Neural progenitor cell (in vitro differentiated cells): ENCODE results near the gene GCNT1. TPM values are rescaled to one million over a fixed set of nuclear protein-coding genes. Genes with fewer than 3 reads are reported as not detected.

Source experiments
- DNase-seq: peaks from one replicate; pipeline ENCODE4 v3.0.0-alpha.2; 2016; ENCODE audit warnings: low spot score
- H2AFZ ChIP-seq: fragments of 200-600 bp; sonication (generic); replicated peaks from 2 replicates; pipeline ENCODE4 v1.6.1; 2016; ENCODE audit warnings: antibody characterized with exemption
- H3F3A ChIP-seq: fragments of 200-600 bp; sonication (generic); 2 replicates; pipeline ENCODE4 v1.6.1; 2016; ENCODE audit warnings: antibody characterized with exemption, low read depth
- H3K27ac ChIP-seq: fragments of 200-600 bp; sonication (generic); 2 replicates; pipeline ENCODE4 v1.5.1; 2016; ENCODE audit warnings: mild to moderate bottlenecking
- H3K27me3 ChIP-seq: fragments of 200-600 bp; sonication (generic); 2 replicates; pipeline ENCODE4 v1.6.1; 2016; ENCODE audit warnings: mild to moderate bottlenecking, moderate library complexity
- H3K36me3 ChIP-seq: fragments of 200-600 bp; sonication (generic); 2 replicates; pipeline ENCODE4 v1.5.1; 2016
- H3K4me1 ChIP-seq: fragments of 200-600 bp; sonication (generic); 2 replicates; pipeline ENCODE4 v1.6.1; 2016; ENCODE audit warnings: mixed run types
- H3K4me2 ChIP-seq: fragments of 200-600 bp; sonication (generic); 2 replicates; pipeline ENCODE4 v1.6.1; 2016
- H3K4me3 ChIP-seq: fragments of 200-600 bp; sonication (generic); 2 replicates; pipeline ENCODE4 v1.5.1; 2016
- H3K79me2 ChIP-seq: fragments of 200-600 bp; sonication (generic); 2 replicates; pipeline ENCODE4 v1.6.1; 2016; ENCODE audit warnings: low read depth
- H3K9ac ChIP-seq: fragments of 200-600 bp; sonication (generic); 2 replicates; pipeline ENCODE4 v1.6.1; 2016
- H3K9me3 ChIP-seq: fragments of 200-600 bp; sonication (generic); 2 replicates; pipeline ENCODE4 v1.5.1; 2016; ENCODE audit warnings: low read depth
- H4K20me1 ChIP-seq: fragments of 200-600 bp; sonication (generic); 2 replicates; pipeline ENCODE4 v1.6.1; 2016; ENCODE audit warnings: low read depth
- H3K27ac Mint-ChIP-seq: 3 replicates; pipeline ENCODE4 v1.8.0; 2021; ENCODE audit warnings: mixed read lengths
- H3K27me3 Mint-ChIP-seq: 2 replicates; pipeline ENCODE4 v1.8.0; 2022; ENCODE audit warnings: low read depth, mild to moderate bottlenecking, inconsistent platforms, moderate library complexity, mixed read lengths; ENCODE audit not compliant: insufficient read depth
- H3K36me3 Mint-ChIP-seq: 3 replicates; pipeline ENCODE4 v1.8.0; 2021; ENCODE audit warnings: mixed read lengths
- H3K4me1 Mint-ChIP-seq: 3 replicates; pipeline ENCODE4 v1.8.0; 2021; ENCODE audit warnings: mixed read lengths
- H3K4me3 Mint-ChIP-seq: 3 replicates; pipeline ENCODE4 v1.8.0; 2021; ENCODE audit warnings: mild to moderate bottlenecking, moderate library complexity, mixed read lengths
- H3K9me3 Mint-ChIP-seq: 3 replicates; pipeline ENCODE4 v1.8.0; 2020; ENCODE audit warnings: mixed read lengths
- EZH2 ChIP-seq: fragments of 200-600 bp; sonication (generic); IDR thresholded peaks from 2 replicates; pipeline ENCODE4 v1.6.1; 2017; ENCODE audit warnings: antibody characterized with exemption, mild to moderate bottlenecking, moderate library complexity
- EZH2phosphoT487 ChIP-seq: fragments of 200-600 bp; sonication (generic); IDR thresholded peaks from 2 replicates; pipeline ENCODE4 v1.6.1; 2017; ENCODE audit warnings: antibody characterized with exemption
- total RNA-seq: library from RNA; depleted of rRNA; stranded (reverse); fragments of >200 nt; gene quantifications from 2 replicates; pipeline ENCODE4 v1.2.3, GENCODE V29; 2015; ENCODE audit warnings: low replicate concordance
- TF ChIP-seq, protein P1 (sequence below): fragments of 200-600 bp; sonication (generic); IDR thresholded peaks from 2 replicates; pipeline ENCODE4 v1.5.1; 2017; ENCODE audit warnings: antibody characterized with exemption, mild to moderate bottlenecking

The GCNT1 gene
- total RNA-seq, 1 donor from 2014 or later, result 25.5 TPM

DNA sequence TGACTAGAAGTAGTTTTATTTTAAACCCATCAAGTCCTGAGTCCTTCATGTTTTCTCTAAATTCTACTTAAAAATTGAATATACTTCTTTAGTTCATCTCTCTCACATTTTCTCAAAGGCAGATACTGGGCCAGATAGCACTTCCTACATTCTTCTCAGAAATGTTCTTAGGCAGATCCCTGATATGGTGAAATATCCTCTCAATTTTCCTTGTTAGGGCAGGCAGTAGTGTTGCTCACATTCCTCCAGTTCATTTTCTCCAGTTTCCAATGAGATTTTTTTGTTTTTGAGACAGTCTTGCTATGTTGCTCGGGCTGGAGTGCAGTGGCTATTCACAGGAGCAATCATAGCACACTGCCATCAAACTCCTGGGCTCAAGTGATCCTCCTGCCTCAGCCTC, 5.7 kb downstream of the GCNT1 start:
- H3K27ac Mint-ChIP-seq, result no peak overlapping the region
- H3K79me2 ChIP-seq, result peaks cover 56% of the 10 kb centered on the region
- no peak overlapping the region for H3K27ac ChIP-seq
- H3K9me3 ChIP-seq, result no peaks in the 10 kb centered on the region
- DNase-seq, result no peak
- H3K4me1 ChIP-seq, result peaks cover 12% of the 10 kb centered on the region
- H3K9me3 Mint-ChIP-seq, result peaks cover 4% of the 10 kb centered on the region
- H3K4me3 ChIP-seq, result no peak overlapping the region
- no peak overlapping the region for H3K4me3 Mint-ChIP-seq
- H4K20me1 ChIP-seq, result peaks cover 6% of the 10 kb centered on the region
- H2AFZ ChIP-seq, result no peak overlapping the region
- peaks cover 10% of the 10 kb centered on the region for H3K27me3 Mint-ChIP-seq
- no peaks in the 10 kb centered on the region for H3K27me3 ChIP-seq
- peaks cover 12% of the 10 kb centered on the region for H3K4me1 Mint-ChIP-seq
- no peak overlapping the region for H3K9ac ChIP-seq
- H3K36me3 Mint-ChIP-seq, result peaks cover 18% of the 10 kb centered on the region
- no peak for TF ChIP-seq EZH2
- no peak for TF ChIP-seq EZH2phosphoT487
- TF ChIP-seq, protein P1, sequence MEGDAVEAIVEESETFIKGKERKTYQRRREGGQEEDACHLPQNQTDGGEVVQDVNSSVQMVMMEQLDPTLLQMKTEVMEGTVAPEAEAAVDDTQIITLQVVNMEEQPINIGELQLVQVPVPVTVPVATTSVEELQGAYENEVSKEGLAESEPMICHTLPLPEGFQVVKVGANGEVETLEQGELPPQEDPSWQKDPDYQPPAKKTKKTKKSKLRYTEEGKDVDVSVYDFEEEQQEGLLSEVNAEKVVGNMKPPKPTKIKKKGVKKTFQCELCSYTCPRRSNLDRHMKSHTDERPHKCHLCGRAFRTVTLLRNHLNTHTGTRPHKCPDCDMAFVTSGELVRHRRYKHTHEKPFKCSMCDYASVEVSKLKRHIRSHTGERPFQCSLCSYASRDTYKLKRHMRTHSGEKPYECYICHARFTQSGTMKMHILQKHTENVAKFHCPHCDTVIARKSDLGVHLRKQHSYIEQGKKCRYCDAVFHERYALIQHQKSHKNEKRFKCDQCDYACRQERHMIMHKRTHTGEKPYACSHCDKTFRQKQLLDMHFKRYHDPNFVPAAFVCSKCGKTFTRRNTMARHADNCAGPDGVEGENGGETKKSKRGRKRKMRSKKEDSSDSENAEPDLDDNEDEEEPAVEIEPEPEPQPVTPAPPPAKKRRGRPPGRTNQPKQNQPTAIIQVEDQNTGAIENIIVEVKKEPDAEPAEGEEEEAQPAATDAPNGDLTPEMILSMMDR, result no peak
- H3F3A ChIP-seq, result peaks cover 9% of the 10 kb centered on the region
- no peak overlapping the region for H3K4me2 ChIP-seq
- no peaks in the 10 kb centered on the region for H3K36me3 ChIP-seq

DNA sequence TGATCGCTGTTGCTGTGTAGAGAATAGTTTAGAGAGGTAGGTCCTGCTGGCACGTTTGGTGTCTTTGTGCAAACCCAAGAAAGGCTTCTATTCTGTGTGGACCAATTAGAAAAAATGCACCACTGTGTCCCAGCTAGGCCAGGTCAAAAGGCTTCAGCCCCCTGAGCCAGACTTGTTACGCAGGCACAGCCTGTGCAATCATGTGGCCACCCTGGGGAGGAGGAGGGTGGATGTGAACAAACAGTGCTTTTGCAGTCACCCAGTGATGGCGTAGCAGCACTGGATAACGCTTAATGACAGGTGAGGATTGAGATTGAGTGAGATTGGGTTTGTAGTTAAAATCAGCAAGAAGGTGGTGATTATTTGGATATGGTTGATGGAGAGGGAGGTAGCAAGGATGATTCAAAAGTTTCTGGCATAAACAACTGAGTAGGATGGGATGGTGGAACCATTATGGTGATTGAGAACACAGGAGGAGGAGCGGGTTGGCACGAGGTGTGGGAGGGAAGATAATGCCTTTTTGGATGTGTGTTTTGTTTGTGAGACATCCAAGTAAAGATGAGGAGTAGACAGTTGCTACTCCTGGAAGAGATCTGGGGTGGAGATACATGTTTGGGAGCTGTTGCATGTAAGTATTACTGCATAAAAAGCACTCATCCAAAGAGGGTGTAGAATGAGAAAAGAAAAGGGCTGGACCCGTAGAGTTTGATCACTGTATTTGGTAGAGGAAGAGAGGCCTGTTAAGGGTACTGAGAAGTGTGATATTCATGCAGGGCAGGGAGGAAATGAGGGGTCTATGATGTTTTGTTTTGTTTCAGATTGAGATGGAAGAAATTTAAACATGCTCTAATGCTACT, 6.7 kb downstream of the GCNT1 start:
- TF ChIP-seq EZH2phosphoT487 (no peak), EZH2 (no peak)
- TF ChIP-seq, protein P1, result no peak
- Histone ChIP-seq H3K27ac (no peak overlapping the region), H3K36me3 (no peaks in the 10 kb centered on the region), H3K4me1 (peaks cover 10% of the 10 kb centered on the region), H3K4me2 (no peak overlapping the region), H4K20me1 (peaks cover 5% of the 10 kb centered on the region), H3F3A (peaks cover 9% of the 10 kb centered on the region), H3K9ac (no peak overlapping the region), H3K9me3 (no peaks in the 10 kb centered on the region), H3K4me3 (no peak overlapping the region), H2AFZ (no peak overlapping the region), H3K27me3 (no peaks in the 10 kb centered on the region), H3K79me2 (peaks cover 60% of the 10 kb centered on the region)
- no peak overlapping the region for H3K27ac Mint-ChIP-seq
- H3K4me1 Mint-ChIP-seq, result peaks cover 6% of the 10 kb centered on the region
- no peak overlapping the region for H3K4me3 Mint-ChIP-seq
- no peak for DNase-seq
- peaks cover 18% of the 10 kb centered on the region for H3K36me3 Mint-ChIP-seq
- H3K9me3 Mint-ChIP-seq, result peaks cover 4% of the 10 kb centered on the region
- peaks cover 4% of the 10 kb centered on the region for H3K27me3 Mint-ChIP-seq

DNA sequence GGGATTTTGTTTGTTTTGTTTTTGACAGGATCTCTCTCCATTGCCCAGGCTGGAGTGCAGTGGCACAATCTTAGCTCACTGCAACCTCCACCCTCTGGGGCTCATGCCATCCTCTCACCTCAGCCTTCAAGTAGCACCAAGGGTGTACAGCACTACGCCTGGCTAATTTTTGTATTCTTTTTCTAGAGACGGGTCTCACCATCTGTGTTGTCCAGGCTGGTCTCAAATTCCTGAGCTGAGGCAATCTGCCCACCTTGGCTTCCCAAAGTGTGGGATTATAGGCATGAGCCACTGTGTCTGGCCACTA, 7.3 kb downstream of the GCNT1 start:
- H3K4me1 Mint-ChIP-seq, result peaks cover 5% of the 10 kb centered on the region
- TF ChIP-seq EZH2phosphoT487, result no peak
- no peaks in the 10 kb centered on the region for H3K9me3 ChIP-seq
- H3K4me3 Mint-ChIP-seq, result no peak overlapping the region
- H2AFZ ChIP-seq, result no peak overlapping the region
- H4K20me1 ChIP-seq, result no peaks in the 10 kb centered on the region
- H3K36me3 ChIP-seq, result no peaks in the 10 kb centered on the region
- H3K27me3 Mint-ChIP-seq, result peaks cover 3% of the 10 kb centered on the region
- H3K9ac ChIP-seq, result no peak overlapping the region
- DNase-seq, result no peak
- peaks cover 60% of the 10 kb centered on the region for H3K79me2 ChIP-seq
- H3K36me3 Mint-ChIP-seq, result peaks cover 18% of the 10 kb centered on the region
- H3K27me3 ChIP-seq, result no peaks in the 10 kb centered on the region
- H3K4me3 ChIP-seq, result no peak overlapping the region
- peaks cover 4% of the 10 kb centered on the region for H3K9me3 Mint-ChIP-seq
- no peak overlapping the region for H3K27ac Mint-ChIP-seq
- no peak overlapping the region for H3K27ac ChIP-seq
- peaks cover 9% of the 10 kb centered on the region for H3F3A ChIP-seq
- peaks cover 9% of the 10 kb centered on the region for H3K4me1 ChIP-seq
- H3K4me2 ChIP-seq, result no peak overlapping the region

DNA sequence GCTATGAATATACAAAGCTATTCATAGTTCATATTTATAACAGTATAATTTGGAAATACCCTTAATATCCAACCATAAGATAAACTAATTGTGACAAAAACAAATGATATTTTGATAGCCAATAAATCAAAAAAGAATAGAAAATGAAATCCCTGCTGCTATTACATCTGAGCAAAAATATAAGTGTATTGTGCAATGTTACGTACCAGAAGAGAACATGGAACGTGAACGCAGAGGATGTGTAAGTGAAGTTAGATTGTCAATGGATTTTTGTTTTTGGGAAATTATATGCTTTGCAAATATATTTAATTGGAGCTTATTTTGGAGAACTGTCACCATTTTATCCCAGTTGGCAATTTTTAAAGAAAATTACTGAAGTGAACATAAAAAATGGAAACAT, 15.4 kb downstream of the GCNT1 start:
- no peak overlapping the region for H3K27ac Mint-ChIP-seq
- DNase-seq, result no peak
- peaks cover 10% of the 10 kb centered on the region for H3K4me1 ChIP-seq
- H3K4me3 Mint-ChIP-seq, result no peak overlapping the region
- H3K4me3 ChIP-seq, result no peak overlapping the region
- H3K27ac ChIP-seq, result no peak overlapping the region
- no peaks in the 10 kb centered on the region for H3K27me3 ChIP-seq
- H3K36me3 Mint-ChIP-seq, result peaks cover 23% of the 10 kb centered on the region
- H3K9me3 ChIP-seq, result no peaks in the 10 kb centered on the region
- no peaks in the 10 kb centered on the region for H4K20me1 ChIP-seq
- H3K9me3 Mint-ChIP-seq, result peaks cover 16% of the 10 kb centered on the region
- H3K4me2 ChIP-seq, result no peak overlapping the region
- no peaks in the 10 kb centered on the region for H3K36me3 ChIP-seq
- H3K27me3 Mint-ChIP-seq, result peaks cover 2% of the 10 kb centered on the region
- no peak for TF ChIP-seq EZH2phosphoT487
- TF ChIP-seq EZH2, result no peak
- TF ChIP-seq, protein P1, result no peak
- no peak overlapping the region for H2AFZ ChIP-seq
- peaks cover 15% of the 10 kb centered on the region for H3K4me1 Mint-ChIP-seq
- peaks cover 42% of the 10 kb centered on the region for H3K79me2 ChIP-seq
- no peak overlapping the region for H3K9ac ChIP-seq
- no peaks in the 10 kb centered on the region for H3F3A ChIP-seq
